Skeletal muscle satellite cell (primary cell): ENCODE data around the gene UBE2G2.

Source experiments
- H3K27me3 ChIP-seq: 2 replicates; pipeline ENCODE4 v1.7.0; 2013; ENCODE audit warnings: low read length; ENCODE audit not compliant: control insufficient read depth, insufficient read depth
- H3K36me3 ChIP-seq: 2 replicates; pipeline ENCODE4 v1.7.0; 2013; ENCODE audit warnings: mild to moderate bottlenecking, control low read depth, low read length; ENCODE audit not compliant: insufficient read depth
- H3K4me1 ChIP-seq: 2 replicates; pipeline ENCODE4 v1.7.0; 2013; ENCODE audit warnings: low read length; ENCODE audit not compliant: control insufficient read depth, insufficient read depth
- H3K4me2 ChIP-seq: 2 replicates; pipeline ENCODE4 v1.7.0; 2013; ENCODE audit warnings: mild to moderate bottlenecking, low read length
- H3K4me3 ChIP-seq: 2 replicates; pipeline ENCODE4 v1.7.0; 2013; ENCODE audit warnings: low read length
- H3K9ac ChIP-seq: 2 replicates; pipeline ENCODE4 v1.7.0; 2013; ENCODE audit warnings: mild to moderate bottlenecking, low read depth, low read length, moderate library complexity
- H3K9me3 ChIP-seq: replicated peaks from 2 replicates; pipeline ENCODE4 v1.7.0; 2013; ENCODE audit warnings: mild to moderate bottlenecking, control low read depth, low read length

Gene UBE2G2

GRCh38 chr21:44844256-44844655 lies 42.6 kb upstream of the UBE2G2 start:
- Histone ChIP-seq H3K27me3 (peaks cover 32% of the 10 kb centered on the region), H3K9ac (no peak overlapping the region), H3K4me2 (no peak overlapping the region), H3K4me1 (peaks cover 25% of the 10 kb centered on the region), H3K9me3 (no peaks in the 10 kb centered on the region), H3K4me3 (no peak overlapping the region), H3K36me3 (peaks cover 8% of the 10 kb centered on the region)

- peaks cover 32% of the 10 kb centered on the region for H3K27me3 ChIP-seq
- no peak overlapping the region for H3K4me3 ChIP-seq
- H3K9ac ChIP-seq = no peak overlapping the region
- peaks cover 25% of the 10 kb centered on the region for H3K4me1 ChIP-seq
- H3K36me3 ChIP-seq = no peaks in the 10 kb centered on the region
- no peaks in the 10 kb centered on the region for H3K9me3 ChIP-seq
- no peak overlapping the region for H3K4me2 ChIP-seq
Measured at GRCh38 chr21:44842721-44843445, 41.3 kb upstream of the UBE2G2 start.

DNA sequence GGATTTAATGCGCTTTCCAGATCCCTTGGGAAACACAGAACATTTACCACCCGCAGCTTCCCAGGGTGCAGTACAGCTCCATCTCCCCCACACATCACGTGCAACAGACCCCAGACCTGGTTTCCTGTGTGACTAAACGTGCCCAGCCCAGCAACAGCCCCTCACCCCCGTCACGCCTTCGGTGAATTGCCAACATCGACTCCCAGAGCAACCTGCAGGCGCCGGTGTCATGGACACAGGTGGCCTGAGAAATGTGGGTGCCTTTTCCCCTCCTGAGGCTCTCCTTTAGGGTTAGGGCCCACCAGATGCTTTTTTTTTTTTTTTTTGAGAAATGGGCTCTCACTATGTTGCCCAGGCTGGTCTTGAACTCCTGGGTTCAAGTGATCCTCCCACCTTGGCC lies 40.5 kb upstream of the UBE2G2 start:
- H3K4me3 ChIP-seq = no peak overlapping the region
- no peaks in the 10 kb centered on the region for H3K36me3 ChIP-seq
- H3K4me2 ChIP-seq = no peak overlapping the region
- peaks cover 24% of the 10 kb centered on the region for H3K4me1 ChIP-seq
- H3K27me3 ChIP-seq = peaks cover 36% of the 10 kb centered on the region
- no peaks in the 10 kb centered on the region for H3K9me3 ChIP-seq
- no peak overlapping the region for H3K9ac ChIP-seq

DNA sequence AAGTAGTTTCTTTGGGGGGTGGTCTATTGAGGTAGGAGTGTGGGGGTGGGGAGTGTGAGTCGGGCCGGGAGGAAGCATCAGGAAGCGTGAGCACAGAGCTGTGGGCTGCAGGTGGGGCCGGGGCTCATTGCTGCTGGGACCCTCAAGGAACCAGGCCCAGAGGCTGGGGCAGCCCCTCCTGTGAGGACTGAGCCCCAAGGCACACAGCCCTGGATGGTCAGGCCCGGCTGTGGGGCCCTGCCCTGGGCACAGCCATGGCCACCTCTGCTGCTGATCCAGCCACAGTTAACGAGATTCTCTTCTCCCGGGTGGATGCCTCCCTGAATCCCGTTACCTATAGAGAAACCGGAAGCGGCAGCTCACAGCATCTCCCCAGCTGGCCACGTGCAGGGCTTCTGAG lies 39.2 kb upstream of the UBE2G2 start:
- Histone ChIP-seq H3K36me3 (no peaks in the 10 kb centered on the region), H3K9ac (no peak overlapping the region), H3K4me1 (peaks cover 19% of the 10 kb centered on the region), H3K4me2 (no peak overlapping the region), H3K4me3 (no peak overlapping the region), H3K9me3 (no peaks in the 10 kb centered on the region), H3K27me3 (peaks cover 41% of the 10 kb centered on the region)

GRCh38 chr21:44838951-44839350 lies 37.3 kb upstream of the UBE2G2 start:
- Histone ChIP-seq H3K4me1 (peaks cover 14% of the 10 kb centered on the region), H3K4me3 (no peak overlapping the region), H3K36me3 (no peaks in the 10 kb centered on the region), H3K9ac (no peak overlapping the region), H3K27me3 (peaks cover 40% of the 10 kb centered on the region), H3K4me2 (no peak overlapping the region), H3K9me3 (no peaks in the 10 kb centered on the region)

GRCh38 chr21:44838039-44838895 lies 36.6 kb upstream of the UBE2G2 start:
- Histone ChIP-seq H3K9ac (no peak overlapping the region), H3K4me1 (peaks cover 14% of the 10 kb centered on the region), H3K9me3 (no peaks in the 10 kb centered on the region), H3K4me3 (no peak overlapping the region), H3K36me3 (no peaks in the 10 kb centered on the region), H3K27me3 (peaks cover 43% of the 10 kb centered on the region), H3K4me2 (no peak overlapping the region)

- peak overlapping the region; percentile 70 for H3K4me2 ChIP-seq
- no peaks in the 10 kb centered on the region for H3K9me3 ChIP-seq
- no peak overlapping the region for H3K4me3 ChIP-seq
- H3K27me3 ChIP-seq = peaks cover 35% of the 10 kb centered on the region
- no peaks in the 10 kb centered on the region for H3K36me3 ChIP-seq
- no peak overlapping the region for H3K9ac ChIP-seq
- H3K4me1 ChIP-seq = peaks cover 14% of the 10 kb centered on the region
Measured at GRCh38 chr21:44837537-44837936, 35.9 kb upstream of the UBE2G2 start.

DNA sequence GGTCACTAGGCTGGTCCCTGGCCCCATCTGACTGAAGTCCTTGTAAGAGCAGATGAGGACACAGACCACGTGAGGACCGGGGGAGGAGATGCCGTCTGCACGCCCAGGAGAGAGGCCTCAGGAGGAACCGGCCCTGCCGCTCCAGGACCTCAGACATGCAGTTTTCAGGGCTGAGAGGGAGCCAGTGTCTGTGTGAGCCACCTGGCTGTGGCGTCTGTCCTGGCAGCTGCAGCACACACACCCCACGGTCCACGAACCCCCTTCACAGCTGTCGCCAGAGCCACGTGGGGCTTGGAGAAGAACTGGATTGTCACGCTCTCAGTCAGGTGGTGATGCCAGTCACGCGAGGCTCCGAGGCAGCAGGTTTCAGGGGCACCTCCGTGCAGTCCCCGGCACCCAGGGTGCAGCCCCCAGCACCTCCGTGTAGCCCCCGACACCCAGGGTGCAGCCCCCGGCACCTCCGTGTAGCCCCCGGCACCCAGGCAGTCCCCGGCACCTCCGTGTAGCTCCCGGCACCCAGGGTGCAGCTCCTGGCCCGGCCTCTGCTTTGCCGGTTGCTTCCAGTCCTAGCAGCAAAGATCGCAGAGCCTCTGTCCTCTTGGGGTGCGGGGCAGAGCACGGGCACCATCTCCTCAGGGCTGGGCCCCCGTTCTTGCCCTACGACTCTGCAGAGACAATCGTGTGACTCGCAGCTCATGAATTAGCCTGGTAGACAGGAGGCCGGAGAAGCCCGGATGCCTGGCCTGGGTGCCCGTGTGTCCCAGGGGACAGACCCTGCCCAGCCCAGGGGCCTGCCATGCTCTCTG lies 35.2 kb upstream of the UBE2G2 start:
- no peaks in the 10 kb centered on the region for H3K36me3 ChIP-seq
- H3K27me3 ChIP-seq = peaks cover 29% of the 10 kb centered on the region
- no peaks in the 10 kb centered on the region for H3K9me3 ChIP-seq
- peak overlapping the region; percentile 70 for H3K4me2 ChIP-seq
- no peak overlapping the region for H3K4me3 ChIP-seq
- H3K4me1 ChIP-seq = peaks cover 14% of the 10 kb centered on the region
- no peak overlapping the region for H3K9ac ChIP-seq

DNA sequence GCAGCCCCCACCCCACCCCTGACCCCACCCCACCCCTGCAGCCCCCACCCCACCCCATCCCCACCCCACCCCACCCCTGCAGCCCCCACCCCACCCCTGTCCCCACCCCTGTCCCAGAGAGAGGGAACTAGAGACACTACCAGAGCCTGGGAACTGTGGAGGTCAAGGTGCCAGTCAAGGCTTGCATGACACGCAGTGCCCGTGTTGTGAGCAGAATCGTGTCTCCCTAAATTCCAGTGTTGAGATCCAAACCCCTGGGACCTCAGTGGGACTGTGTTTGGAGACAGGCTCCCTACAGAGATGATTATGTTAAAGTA lies 34.7 kb upstream of the UBE2G2 start:
- Histone ChIP-seq H3K4me3 (no peak overlapping the region), H3K27me3 (peaks cover 24% of the 10 kb centered on the region), H3K9me3 (no peaks in the 10 kb centered on the region), H3K4me1 (peaks cover 14% of the 10 kb centered on the region), H3K4me2 (peak overlapping the region; percentile 70), H3K9ac (no peak overlapping the region), H3K36me3 (no peaks in the 10 kb centered on the region)

DNA sequence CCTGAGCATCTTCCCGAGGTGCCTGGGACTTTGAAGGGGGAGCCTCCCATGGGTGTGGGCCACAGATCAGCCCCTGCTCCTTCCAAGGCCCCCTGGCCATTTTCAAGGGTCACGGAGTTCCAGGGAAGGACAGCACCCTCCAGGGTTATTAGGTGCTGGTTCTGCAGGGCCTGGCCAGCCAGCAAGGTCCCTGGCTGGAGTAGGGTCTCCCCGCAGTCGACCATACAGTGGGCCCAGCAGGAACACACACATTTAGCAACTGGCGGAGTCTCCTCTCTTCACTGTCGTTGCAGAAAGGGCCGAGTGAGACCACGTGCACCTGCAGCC lies 34.0 kb upstream of the UBE2G2 start:
- H3K4me1 ChIP-seq = peaks cover 14% of the 10 kb centered on the region
- peaks cover 25% of the 10 kb centered on the region for H3K27me3 ChIP-seq
- H3K4me2 ChIP-seq = no peak overlapping the region
- H3K9me3 ChIP-seq = no peaks in the 10 kb centered on the region
- no peaks in the 10 kb centered on the region for H3K36me3 ChIP-seq
- no peak overlapping the region for H3K9ac ChIP-seq
- H3K4me3 ChIP-seq = no peak overlapping the region

GRCh38 chr21:44834951-44835646 lies 33.5 kb upstream of the UBE2G2 start:
- Histone ChIP-seq H3K9me3 (no peaks in the 10 kb centered on the region), H3K4me3 (no peak overlapping the region), H3K9ac (no peak overlapping the region), H3K4me2 (no peak overlapping the region), H3K4me1 (peaks cover 14% of the 10 kb centered on the region), H3K27me3 (peaks cover 26% of the 10 kb centered on the region), H3K36me3 (no peaks in the 10 kb centered on the region)
